GM19372 (cell line): ENCODE results near the gene TNFRSF11A.

ENCODE experiments used
- ATAC-seq: cut with Tn5 transposase; IDR thresholded peaks from one replicate; pipeline ENCODE4 v1.9.1; 2021; ENCODE audit warnings: mild to moderate bottlenecking, low read depth, moderate library complexity; ENCODE audit not compliant: unreplicated experiment

The TNFRSF11A gene

DNA sequence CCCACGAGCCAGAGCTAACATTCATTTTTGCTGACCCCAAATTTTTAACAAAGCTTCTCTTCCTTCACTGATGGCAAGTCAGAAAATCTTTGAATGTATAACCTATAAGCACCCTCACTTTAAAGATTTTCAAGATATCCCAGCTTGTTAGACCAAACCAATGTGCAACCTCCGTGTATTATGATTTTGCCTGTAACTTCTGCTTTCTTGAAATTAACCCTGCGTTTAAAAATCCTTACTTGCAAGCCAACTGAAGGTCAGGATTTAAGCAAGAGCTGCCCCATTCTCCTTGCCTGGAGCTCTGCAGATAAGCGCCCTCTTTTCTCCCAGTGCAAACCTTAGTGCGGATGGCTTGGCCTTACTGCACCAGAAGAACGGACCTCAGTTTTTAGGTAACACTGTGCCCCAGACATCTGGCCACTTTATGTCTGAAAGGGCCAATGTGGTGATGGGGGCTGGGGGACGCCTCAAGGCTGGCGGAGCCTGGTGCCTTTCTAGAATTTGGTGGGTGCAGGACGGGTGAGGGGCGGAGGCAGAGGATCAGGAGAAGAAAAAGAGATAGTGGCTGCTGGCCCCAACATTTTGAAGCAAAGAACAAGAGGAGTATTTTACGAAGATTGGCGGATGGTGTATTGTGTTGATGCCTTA lies 805 bp upstream of the TNFRSF11A start:
- no peak for ATAC-seq

DNA sequence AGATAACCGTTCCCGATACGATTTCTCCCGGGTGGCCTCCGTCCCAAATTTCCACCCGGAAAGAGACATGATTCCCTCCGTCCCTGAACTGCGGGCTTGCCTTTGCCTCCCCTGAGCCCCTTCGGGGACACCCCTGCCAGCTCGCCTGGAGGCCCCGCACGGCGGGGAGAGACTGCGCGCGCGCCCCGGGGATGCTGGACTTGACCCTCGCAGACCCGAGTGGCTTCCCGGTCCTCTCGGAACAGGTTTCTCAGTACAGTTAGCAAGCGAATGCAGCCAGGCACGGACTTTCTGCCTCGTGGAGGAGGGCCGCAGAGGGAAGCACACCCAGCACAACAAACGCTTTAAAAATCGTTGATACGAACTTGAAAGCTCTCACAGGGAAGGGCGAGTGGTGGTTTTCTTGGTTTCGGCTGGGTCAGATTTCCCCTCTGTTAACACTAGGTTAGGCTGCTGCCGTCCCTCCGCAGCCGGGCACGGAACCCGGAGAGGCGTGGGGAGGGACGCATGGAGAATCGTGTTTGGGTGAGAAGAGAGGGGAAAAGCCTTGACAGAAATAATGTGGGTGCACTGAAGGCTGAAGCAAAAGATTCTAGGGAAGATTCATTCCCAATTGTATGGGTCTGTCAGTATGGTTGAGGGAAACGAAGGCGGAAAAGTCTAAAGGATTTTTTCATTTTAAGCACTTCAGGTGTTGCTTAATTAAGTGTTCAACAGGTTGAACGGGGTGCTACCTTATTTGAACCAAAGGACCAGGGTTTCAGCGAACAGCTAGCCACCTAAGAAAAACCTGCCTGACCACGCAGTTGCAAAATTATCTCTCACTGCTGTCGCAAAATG lies 916 bp downstream of the TNFRSF11A start:
- ATAC-seq: no peak

- no peak for ATAC-seq
These were observed 1.7 kb downstream of the TNFRSF11A start for GRCh38 chr18:62326646-62327348.

- no peak for ATAC-seq
These were observed 2.9 kb downstream of the TNFRSF11A start for GRCh38 chr18:62327977-62328376.

- no peak for ATAC-seq
These were observed 3.7 kb downstream of the TNFRSF11A start for GRCh38 chr18:62328586-62329525.

- ATAC-seq: no peak
These were observed 4.8 kb downstream of the TNFRSF11A start for GRCh38 chr18:62329691-62330454.

DNA sequence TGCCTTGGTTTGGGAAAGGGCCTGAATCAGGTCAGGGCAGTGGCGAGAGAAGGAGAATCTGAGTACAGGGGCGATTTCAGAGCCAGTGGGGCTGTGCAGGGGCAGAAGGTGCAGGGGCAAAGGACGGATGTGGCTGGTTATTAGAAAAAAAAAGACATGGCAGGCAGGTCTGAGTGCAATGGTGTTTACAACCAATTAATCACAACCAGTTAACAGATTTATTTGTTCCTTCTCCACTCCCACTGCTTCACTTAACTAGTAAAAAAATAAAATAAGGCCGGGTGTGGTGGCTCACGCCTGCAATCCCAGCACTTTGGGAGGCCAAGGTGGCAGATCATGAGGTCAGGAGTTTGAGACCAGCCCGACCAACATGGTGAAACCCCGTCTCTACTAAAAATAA lies 5.5 kb downstream of the TNFRSF11A start:
- no peak for ATAC-seq

DNA sequence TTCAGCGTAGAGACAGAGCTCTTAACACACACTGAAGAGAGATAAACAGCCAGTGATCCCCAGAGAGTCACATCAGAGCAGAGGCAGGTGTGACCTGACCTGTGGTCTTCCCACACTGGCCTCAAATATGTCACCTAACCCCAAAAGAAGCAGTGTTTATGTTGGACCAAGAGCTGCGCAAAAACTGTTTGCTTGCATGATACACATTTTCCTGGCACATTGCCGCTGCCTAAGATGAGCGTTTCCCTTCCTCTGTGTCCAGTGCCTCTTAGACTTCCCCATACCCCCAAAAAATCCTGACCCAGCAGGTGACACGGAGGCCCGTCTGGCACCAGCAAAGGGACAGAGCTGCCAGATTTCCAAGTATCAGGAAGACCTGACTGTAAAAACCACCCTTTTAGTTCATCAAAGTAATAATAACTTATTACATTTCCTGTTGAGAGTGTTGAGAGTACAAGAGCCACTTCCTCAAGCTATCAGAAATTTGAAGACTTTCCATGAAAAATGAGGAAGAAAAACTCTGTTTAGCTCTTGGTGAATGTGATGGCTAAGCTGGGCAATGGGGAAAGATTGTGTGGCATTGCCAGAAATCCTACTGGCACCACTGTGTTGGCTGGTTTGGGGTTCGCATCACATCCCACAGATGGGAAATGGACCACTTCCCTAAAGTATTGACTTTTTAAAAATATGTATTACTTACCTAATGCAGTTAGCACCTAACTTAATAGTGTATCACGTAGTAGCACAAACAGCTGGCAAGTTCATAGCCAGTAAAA lies 6.7 kb downstream of the TNFRSF11A start:
- no peak for ATAC-seq

GRCh38 chr18:62332431-62332830 lies 7.3 kb downstream of the TNFRSF11A start:
- no peak for ATAC-seq

- ATAC-seq: no peak
These were observed 8.0 kb downstream of the TNFRSF11A start for GRCh38 chr18:62332964-62333695.

- no peak for ATAC-seq
These were observed 9.0 kb downstream of the TNFRSF11A start for GRCh38 chr18:62334120-62334519.

GRCh38 chr18:62335494-62335893 lies 10.4 kb downstream of the TNFRSF11A start:
- ATAC-seq: no peak

DNA sequence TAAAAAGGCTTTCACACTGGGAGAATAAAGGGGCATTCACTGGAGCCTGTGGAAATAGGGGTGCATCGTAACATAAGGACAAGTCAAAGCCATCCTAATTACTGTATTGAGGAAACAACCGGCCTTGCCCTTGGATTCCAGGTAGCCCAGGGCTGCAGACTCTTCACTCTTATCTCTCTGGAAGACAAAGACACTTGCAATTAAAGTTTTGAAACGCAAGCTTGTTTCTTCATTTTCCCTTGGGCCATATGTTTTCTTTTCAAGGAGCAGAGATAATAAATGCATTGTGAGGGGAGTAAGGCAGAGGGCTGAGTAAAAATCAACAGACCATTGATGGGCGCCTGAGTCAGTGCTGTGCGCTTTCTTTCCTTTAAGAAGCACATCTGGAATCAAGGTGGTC lies 11.5 kb downstream of the TNFRSF11A start:
- no peak for ATAC-seq

GRCh38 chr18:62337336-62337735 lies 12.2 kb downstream of the TNFRSF11A start:
- ATAC-seq: no peak

DNA sequence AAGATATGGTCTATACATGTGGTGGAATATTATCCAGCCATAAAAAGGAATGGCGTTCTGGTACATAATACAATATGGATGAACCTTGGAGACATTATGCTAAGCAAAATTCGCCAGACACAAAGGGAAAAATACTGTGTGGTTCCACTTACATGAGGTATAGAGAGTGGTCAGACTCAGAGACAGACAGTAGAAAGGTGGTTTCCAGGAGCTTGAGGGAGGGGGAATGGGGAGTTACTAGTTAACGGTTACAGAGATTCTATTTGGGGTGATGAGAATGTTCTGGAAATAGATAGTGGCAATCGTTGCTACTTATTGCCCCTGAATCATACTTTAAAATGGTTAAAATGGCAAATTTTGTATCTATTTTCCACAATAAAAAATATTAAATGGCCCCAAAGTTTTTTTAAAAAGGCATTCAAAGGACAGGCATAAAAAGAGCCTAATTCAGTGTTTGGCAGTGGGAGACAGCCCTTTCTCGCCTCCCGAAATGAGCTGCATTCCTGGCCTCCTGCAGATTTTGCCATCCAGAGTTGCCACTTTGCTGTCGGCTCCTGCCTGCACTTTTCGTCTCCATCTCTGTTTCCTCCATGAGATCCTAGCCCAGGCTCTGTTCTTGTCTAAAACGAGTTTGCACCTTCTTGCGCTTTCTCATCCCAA lies 13.5 kb downstream of the TNFRSF11A start:
- no peak for ATAC-seq

GRCh38 chr18:62339106-62339988 lies 14.2 kb downstream of the TNFRSF11A start:
- no peak for ATAC-seq

- ATAC-seq: no peak
These were observed 15.9 kb downstream of the TNFRSF11A start for GRCh38 chr18:62340996-62341395.
